GM19239 (cell line): Measurements from ENCODE around the gene ACCS.

Experiments
- DNase-seq: peaks from one replicate; pipeline ENCODE4 v3.0.0; 2011; ENCODE audit warnings: low spot score; ENCODE audit not compliant: insufficient read length
- FAIRE-seq: peaks from 2 replicates; lab custom pipeline; 2011; peaks lifted over from hg19 to GRCh38; lab: Jason Lieb, UNC

The ACCS gene

DNA sequence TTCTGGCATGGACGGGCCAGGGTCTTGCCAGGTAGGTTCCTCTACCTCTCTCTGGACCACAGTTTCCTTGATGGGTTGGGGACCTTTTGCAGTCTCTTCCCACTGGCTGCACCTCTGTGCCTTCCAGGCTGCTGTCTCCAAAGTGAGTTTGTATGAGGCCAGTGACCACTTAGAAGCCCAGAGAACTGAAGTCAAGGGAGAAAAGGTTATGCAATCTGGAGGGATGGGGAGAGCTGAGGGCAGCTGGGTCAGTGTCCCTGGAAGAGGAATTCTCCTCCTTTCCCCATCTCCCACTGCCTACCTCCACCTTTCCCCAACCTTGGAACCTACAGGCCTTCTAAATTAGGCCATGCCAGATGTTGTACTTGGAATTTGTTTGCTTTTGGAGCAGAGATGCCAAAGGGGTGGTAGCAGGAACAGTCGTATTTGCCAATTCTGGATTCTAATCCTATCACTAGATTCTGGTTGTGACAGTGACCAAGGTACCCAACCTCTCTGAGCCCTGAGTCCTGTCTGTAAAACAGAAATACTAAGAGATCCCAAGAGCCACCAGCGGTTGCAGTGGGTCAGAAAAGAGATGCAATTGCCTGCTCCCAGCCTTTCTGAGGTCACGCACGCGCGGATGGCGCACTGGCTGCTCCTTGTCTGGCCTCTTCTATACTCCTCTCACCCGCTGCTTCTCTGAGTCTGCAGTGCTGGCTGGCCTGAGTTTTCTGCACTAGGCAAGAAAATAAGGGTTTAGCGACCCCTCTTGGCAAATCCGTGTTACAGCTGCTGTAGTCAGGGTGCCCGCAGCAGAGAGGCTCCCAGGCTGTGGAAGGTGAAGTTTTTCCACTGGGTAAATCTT lies 29.0 kb upstream of the ACCS start:
- FAIRE-seq: peak; percentile 66
- peak; percentile 9 for DNase-seq

DNA sequence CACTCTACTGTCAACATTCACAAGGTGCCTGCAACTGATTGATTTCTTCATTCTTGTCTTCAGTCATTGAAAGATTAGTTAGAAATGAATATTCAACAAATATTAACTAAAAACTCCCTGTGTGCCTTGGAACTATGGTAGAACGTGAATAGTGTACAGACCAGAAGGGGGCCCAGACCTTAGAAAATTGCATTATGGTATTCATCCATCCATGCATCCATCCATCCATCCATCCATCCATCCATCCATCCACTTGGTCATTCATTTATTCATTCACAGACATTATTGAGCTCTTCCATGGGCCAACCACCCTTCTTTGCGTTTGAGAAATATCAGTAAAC lies 28.4 kb upstream of the ACCS start:
- no peak for FAIRE-seq

DNA sequence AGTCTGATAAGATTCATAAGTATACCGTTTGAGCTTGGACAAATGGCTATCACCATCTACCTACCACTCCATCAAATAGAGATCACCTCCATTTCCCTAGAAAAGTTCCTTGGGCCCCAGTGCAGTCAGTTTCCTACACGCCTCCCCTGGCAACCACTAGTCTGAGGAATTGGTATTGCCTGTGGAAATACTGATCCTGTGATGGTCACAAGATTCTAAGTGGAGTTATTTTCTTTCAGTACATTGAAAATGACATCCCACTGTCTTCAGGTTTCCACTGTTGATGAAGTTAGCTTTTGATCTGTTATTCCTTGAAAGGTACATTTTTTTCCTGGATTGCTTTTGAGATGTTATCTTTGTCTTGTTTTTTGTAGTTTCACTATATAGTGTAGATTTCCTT lies 22.9 kb upstream of the ACCS start:
- FAIRE-seq: no peak
- DNase-seq: no peak

More for the DNA sequence above, 28.4 kb upstream of the ACCS start:
- no peak for DNase-seq

DNA sequence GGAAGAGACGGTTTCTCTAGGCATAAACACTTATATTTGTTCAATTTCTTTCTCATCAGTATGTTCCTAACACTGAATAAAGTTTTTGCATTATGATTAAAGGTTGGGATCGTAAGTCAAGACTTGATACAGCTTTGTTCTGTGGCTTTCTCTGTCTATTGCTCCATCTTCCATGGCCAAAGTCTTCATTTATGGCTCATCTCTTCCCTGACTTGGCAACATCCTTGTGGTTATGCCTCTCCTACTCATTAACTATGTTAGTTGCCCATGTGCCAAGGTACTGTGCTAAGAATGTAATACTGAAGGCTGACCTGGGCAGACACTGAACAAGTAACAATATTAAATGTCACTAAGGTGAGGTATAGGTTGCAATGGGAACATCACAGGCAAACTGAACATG lies 19.9 kb upstream of the ACCS start:
- no peak for FAIRE-seq
- DNase-seq: no peak

DNA sequence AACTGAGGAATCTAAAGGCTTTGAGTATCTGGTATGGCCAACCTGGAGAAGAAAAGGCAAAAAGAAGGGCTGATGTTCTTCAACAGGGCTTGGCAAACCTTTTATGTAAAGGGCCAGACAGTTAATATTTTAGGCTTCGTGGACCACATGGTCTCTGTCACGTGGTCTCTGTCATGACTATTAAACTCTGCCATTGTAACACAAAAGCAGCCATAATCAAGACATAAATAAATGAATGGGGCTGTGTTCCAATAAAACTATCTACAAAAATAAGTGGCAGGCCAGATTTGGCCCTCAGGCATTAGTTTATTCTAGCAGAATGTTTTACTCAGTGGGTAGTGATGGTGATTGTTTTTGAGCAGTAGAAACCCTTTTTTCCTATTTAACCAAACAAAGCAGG lies 18.8 kb upstream of the ACCS start:
- DNase-seq (no peak), FAIRE-seq (no peak)

DNA sequence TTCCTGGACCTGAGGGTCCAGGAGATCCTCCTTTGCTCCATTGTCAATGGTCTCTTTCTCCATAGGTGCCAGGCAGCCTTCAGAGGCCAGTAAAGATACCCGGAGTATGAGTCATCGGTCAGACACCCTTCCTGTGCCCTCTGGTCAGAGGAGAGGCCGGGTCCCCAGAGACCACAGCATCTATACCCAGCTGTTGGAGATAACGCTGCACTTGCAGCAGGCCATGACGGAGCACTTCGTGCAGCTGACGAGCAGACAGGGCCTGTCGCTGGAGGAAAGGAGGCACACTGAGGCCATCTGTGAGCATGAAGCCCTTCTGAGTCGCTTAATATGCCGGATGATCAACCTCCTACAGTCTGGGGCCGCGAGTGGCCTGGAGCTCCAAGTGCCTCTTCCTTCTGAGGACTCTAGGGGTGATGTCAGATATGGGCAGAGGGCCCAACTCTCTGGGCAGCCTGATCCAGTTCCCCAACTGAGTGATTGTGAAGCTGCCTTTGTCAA lies 18.1 kb upstream of the ACCS start, which contains the start of gene ACCSL:
TSS of gene ACCSL (plus strand) at position 51 of the 501 bp plus-strand sequence. CDS start at position 107, 56 bp downstream.
- FAIRE-seq: no peak
- DNase-seq: no peak

DNA sequence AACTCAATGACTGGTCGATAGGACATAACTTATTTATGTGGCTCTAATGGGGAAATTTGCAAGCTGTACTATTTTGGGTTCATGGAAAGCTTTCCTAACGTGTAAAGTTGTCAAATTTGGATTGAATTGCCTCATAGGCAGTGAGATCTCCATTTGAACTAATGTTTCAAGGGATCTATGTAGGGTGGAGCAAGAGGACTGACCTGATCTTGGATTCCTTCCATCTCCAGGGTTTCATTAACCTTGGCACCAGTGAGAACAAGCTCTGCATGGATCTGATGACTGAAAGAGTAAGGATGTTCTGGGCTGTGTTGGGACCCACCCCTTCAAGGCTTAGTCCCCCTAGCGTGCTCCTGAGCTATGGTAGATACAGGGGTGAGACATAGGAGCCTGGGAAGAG lies 16.2 kb upstream of the ACCS start:
- FAIRE-seq (no peak), DNase-seq (no peak)

DNA sequence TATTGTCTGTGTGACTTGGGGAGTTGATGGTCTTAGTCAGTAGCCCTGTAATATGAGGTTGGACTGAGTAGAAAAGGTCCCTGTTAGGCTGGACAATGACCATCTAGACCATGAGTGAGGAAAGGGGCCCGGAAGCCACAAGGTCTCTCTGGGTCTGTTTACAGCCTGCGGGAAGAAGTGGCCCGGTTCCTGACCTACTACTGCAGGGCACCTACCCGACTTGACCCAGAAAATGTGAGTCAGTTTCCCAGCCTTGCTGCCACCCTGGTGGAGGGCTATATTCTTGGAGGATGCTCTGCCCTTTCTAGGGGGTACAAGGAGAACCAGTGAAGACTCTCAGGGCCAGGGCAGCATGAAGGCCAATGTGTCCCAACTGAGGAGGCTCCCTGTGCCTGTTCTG lies 14.9 kb upstream of the ACCS start:
- DNase-seq (no peak), FAIRE-seq (no peak)

DNA sequence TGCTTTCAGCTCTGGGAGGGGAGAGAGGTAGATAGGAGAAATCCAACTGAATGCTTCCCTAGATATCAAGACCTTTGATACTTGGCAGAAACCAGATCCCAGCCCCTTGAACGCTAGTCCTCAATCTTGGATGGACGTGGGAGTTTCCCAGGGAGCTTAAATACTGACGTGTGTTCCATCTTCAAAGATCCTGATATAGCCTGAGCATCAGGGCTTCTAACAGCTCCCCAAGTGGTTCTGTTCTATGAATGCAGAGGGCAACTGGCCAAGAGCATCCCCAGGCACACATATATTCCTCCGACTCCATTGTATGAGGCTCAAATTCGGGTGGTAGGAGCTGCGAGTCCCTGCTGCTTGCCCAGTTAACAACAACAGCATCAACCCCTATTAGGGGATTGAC lies 8.7 kb upstream of the ACCS start:
- no peak for DNase-seq
- no peak for FAIRE-seq

DNA sequence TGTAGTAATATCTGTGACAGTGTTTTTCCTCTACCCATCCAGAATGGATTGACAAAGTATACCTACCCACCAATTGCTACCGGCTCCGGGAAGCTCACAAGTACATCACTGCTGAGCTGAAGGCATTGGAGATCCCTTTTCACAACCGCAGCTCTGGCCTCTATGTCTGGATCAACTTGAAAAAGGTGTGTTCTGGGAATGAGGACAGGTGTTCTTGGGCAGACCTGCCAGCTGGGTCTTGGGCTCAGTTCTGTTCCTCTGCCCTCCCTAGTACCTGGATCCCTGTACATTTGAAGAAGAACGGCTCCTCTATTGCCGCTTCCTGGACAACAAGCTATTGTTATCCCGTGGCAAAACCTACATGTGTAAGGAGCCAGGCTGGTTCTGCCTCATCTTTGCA lies 7.8 kb upstream of the ACCS start:
- no peak for DNase-seq
- no peak for FAIRE-seq

DNA sequence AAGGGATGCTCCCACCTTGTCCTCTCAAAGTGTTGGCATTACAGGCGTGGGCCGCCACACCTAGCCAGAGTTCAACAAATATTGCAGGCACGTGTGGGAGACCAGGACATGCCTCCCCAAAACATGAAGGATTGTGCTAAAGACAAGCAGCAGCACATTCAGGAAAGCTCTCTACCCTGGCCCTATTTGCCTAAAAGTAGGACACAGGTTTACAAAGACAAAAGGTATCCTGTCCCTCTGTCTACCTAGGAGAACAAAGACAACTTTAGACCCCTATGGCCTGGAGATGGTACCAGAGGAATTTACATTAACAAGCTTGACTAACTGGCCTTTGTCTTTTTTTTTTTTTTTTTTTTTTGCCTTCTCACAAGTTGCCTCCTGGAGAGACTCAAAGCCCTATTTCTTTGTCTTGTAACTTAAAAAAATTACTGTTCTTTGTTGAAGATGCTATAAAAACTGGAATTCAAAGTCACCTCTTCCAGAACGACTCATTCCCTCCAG lies 859 bp upstream of the ACCS start:
- DNase-seq (no peak), FAIRE-seq (peak; percentile 42)

DNA sequence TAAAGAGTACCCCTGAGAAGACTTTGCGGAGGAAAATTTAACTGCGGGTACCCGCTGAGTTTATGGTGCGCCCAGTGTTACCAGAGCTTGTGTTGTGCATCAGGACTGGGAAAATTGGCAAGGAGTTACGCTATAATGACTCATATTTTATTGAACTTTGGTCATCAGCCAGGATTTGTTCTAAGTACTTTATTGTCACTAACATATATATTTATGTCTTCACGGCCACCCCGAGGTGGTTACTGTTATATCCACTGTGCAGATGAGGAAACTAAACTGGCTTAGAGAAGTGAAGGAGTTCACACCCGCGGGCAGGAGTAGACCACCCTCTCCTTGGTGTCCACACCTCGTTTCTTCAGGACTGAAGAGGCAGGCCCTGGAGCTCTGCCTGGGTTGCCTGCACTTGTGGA lies 667 bp downstream of the ACCS start:
- FAIRE-seq (peak; percentile 23), DNase-seq (no peak)

DNA sequence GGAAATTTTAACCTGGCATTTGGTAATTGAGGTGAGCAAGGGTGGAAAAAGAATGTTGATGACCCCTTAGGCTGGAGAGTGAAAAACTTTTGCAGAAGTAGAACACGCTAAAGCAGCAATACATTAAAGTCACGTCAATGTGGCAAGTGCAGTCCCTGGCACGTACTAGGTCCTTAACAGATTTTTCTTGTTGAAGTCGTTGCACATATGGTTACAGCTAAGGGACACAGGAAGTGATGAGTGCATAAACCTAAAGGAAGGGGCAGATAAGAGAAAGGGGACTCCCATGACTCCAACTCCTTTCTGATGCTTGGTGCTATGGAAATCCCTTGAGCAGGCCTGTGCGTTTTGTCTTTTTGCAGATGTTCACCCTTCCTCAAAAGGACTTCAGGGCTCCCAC lies 1.2 kb downstream of the ACCS start:
- DNase-seq: no peak
- no peak for FAIRE-seq

DNA sequence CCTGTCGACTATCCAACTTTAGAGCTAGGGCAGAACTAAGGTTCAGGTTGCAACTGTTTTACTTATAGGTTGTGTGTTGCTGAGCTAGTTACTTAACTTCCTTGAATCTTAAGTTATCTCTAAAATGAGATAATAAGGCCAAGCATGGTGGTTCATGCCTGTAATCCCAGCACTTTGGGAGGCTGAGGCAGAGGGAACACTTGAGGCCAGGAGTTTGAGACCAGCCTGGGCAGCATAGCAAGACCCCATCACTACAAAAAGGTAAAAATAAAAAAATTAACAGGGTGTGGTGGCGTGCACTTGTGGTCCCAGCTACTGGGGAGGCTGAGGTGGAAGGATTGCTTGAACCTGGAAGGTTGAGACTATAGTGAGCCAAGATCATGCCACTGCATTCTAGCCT lies 2.1 kb downstream of the ACCS start:
- FAIRE-seq (no peak), DNase-seq (no peak)

DNA sequence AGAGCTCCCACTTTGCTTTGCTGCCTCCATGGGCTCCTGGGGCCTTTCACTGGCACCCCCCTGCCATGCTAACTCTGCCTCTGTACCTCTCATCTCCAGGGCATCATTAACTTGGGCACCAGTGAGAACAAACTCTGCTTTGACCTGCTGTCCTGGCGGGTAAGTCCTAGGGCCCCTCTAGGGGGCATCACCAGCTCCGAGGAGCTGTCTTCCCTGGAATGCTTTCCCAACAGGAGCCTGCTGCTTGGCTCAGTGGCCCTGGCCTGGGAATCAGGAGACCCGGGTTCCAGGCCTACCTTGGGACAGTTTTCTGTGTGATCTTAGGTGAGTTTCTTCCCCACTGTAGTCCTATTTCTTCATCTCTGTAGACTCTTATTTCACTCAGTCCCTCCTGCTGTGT lies 5.1 kb downstream of the ACCS start:
- no peak for DNase-seq
- FAIRE-seq: no peak

DNA sequence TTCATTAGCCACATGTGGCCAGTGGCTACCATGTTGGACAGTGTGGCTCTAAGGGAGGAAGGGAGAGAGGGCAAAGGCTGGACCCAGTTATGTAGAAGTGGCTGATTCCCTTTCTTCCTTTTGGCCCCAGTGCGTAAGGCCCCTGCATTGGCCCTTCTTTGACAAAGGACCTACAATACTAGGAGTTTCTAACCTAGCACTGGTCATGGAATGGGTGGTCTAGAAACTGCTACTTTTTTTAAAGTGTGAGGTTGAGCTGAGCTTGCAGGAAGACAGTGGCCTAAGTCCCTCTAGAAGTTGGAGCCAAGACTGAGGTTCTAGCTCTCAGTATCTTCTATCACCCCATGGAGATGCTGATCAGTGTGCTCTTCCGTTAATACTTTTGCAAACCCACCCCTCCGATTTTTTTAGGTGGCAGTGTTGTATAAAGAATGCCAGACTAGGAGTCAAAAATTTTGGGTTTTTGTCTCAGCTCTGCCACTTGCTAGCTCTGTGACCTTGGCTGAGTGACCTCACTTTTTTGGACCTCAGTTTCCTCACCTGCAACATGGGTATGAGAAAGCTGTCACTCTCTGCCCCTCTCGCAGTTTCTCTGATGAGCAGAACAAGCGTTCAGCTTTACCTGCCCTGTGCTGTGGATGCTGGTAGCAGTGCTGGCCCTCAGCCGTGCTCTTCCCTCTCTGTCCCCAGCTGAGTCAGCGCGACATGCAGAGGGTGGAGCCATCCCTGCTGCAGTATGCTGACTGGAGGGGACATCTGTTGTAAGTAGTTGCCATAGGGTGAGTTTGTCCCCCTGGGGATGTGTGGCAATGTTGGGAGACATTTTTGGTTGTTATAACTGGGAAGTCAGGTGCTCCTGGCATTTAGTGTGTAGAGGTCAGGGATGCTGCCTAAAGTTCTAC lies 6.9 kb downstream of the ACCS start:
- DNase-seq (no peak), FAIRE-seq (no peak)

DNA sequence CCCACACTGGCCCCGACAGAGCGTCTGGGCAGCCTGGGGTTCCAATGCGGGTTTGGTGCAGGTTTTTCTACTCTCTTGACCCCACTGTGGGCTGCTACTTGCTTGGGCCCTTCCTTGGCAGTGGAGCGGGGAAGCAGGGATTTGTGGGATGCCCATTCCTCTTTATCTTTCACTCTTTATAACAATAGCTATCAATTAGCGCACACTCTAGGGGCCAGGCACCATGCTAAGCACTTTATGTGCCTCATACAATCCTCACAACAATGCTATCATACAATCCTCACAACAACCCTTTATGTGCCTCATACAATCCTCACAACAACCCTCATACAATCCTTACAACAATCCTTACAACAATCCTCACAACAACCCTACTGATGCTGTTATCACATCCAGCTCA lies 12.7 kb downstream of the ACCS start:
- no peak for DNase-seq
- FAIRE-seq: no peak

DNA sequence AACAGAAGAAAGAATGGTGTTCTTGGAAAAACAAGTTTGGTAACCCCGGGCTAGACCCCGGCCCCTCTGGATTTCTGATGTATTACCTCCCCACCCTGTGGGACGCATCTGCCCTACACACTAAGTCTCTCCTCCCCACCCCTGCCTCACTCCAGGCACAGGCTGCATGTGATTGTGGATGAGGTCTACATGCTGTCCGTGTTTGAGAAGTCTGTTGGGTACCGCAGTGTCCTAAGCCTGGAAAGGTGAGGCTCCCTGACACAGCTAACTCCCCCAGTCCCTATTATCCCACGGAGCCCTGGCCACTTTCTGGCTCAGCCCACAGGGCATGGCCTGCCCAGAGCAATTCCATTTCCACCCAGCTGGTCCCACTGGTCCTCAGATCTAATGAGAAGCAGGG lies 13.3 kb downstream of the ACCS start:
- no peak for FAIRE-seq
- no peak for DNase-seq

DNA sequence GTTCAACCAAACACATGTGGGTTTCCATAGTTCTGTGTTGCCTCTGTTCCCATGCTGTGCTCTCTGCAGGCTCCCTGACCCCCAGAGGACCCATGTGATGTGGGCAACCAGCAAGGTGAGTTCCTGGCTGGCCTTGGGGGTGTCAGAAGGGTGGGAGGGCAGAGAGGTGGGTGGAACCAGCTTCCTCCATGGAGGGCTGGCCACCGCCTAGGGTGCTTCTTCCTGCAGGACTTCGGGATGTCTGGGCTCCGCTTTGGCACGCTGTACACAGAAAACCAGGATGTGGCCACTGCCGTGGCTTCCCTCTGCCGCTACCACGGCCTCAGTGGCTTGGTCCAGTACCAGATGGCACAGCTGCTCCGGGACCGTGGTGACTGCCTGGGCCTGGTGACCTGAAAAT lies 14.9 kb downstream of the ACCS start:
- DNase-seq (no peak), FAIRE-seq (no peak)

DNA sequence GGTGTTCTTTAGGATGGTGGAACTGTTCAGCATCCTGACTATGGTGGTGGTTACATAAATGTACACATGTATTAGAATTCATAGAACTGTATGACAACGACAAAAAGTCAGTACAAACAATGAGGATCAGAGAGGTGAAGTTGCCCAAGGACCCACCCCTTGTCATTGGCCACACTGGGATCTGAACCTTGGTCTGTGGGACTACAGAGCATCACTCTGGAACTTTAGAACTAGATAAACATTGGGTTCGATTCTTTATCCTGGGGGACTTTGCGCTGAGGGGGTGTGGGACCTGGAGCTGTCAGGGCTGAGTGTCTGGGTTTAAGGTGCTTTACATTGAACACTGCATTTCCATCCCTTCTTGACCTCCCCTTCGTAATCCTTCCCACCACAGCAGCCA lies 16.6 kb downstream of the ACCS start:
- FAIRE-seq (no peak), DNase-seq (no peak)

DNA sequence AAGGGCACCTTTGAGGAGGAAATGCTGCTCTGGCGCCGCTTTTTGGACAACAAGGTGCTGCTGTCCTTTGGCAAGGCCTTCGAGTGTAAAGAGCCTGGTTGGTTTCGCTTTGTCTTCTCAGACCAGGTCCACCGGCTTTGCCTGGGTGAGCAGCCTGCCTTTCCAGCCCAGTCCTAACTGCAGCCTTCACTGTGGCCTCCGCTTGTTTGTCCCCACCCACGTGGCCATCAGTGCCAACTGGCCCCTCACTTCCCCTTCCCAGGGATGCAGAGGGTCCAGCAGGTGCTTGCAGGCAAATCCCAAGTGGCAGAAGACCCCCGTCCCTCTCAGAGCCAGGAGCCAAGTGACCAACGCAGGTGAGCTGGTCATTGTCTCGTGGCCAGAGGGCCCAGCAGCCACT lies 17.4 kb downstream of the ACCS start:
- FAIRE-seq (no peak), DNase-seq (no peak)
